Breast epithelium (tissue), 4 donors: ENCODE results near the gene ZAP70. TPM values are rescaled to one million over a fixed set of nuclear protein-coding genes. Genes with fewer than 3 reads are reported as not detected.

Experiments
- DNase-seq, 2 donors: peaks; one replicate each; pipeline ENCODE4 v3.0.0-alpha.2; 2019; ENCODE audit warnings: low spot score in 2 of 2
- H3K27ac ChIP-seq, 2 donors: fragments of 200-600 bp; sonication (generic) in 1 of 2; one replicate each; pipeline ENCODE4 v1.5.1; 2016 to 2019; ENCODE audit warnings: mild to moderate bottlenecking in 1 of 2
- H3K27me3 ChIP-seq, 2 donors: fragments of 200-600 bp; sonication (generic) in 1 of 2; one replicate each; pipeline versions ENCODE4 v1.5.1 to v1.6.0; 2017 to 2019; ENCODE audit warnings: control low read depth in 1 of 2, mild to moderate bottlenecking in 1 of 2
- H3K36me3 ChIP-seq: fragments of 200-600 bp; one replicate; pipeline ENCODE4 v1.5.1; 2019
- H3K4me1 ChIP-seq, 2 donors: fragments of 200-600 bp; sonication (generic); one replicate each; pipeline ENCODE4 v1.5.1; 2016 to 2019; ENCODE audit warnings: control low read depth in 1 of 2
- H3K4me3 ChIP-seq, 3 donors: fragments of 200-600 bp; sonication (generic); 1 replicate in 2 of 3; 2 replicates in 1 of 3; pipeline ENCODE4 v1.5.1; 2016 to 2019; ENCODE audit warnings: mild to moderate bottlenecking in 3 of 3, moderate library complexity in 2 of 3
- H3K9me3 ChIP-seq, 2 donors: fragments of 200-600 bp; sonication (generic) in 1 of 2; one replicate each; pipeline ENCODE4 v1.5.1; 2016 to 2019; ENCODE audit warnings: control low read depth in 1 of 2
- POLR2A ChIP-seq: fragments of 450-650 bp; IDR thresholded peaks from one replicate; pipeline ENCODE4 v1.6.1; 2016; ENCODE audit warnings: antibody characterized with exemption, mild to moderate bottlenecking, moderate library complexity
- POLR2AphosphoS5 ChIP-seq, 3 donors: sonication (generic); formaldehyde crosslinking; IDR thresholded peaks; one replicate each; pipeline ENCODE4 v1.6.1; 2017; ENCODE audit warnings: antibody characterized with exemption in 3 of 3
- intact Hi-C: fragments of 100-400 bp; cut with DNase I; formaldehyde crosslinking; loops from one replicate; pipeline ENCODE4 v1.15.1; 2023; ENCODE audit warnings: low total_unique reads
- total RNA-seq, 3 donors: library from RNA; depleted of rRNA; stranded (reverse); fragments of >200 nt; gene quantifications; one replicate each; pipeline ENCODE4 v1.1.0, GENCODE V29; 2016
- TF ChIP-seq, protein P1 (sequence below), 3 donors: fragments of 450-650 bp; IDR thresholded peaks; one replicate each; pipeline ENCODE4 v1.5.1; 2016 to 2017; ENCODE audit warnings: antibody characterized with exemption in 3 of 3, mild to moderate bottlenecking in 3 of 3, moderate library complexity in 3 of 3

The ZAP70 gene
- total RNA-seq, 3 donors from 2014 or later = 4.0 to 7.3 (median 4.9) TPM

DNA sequence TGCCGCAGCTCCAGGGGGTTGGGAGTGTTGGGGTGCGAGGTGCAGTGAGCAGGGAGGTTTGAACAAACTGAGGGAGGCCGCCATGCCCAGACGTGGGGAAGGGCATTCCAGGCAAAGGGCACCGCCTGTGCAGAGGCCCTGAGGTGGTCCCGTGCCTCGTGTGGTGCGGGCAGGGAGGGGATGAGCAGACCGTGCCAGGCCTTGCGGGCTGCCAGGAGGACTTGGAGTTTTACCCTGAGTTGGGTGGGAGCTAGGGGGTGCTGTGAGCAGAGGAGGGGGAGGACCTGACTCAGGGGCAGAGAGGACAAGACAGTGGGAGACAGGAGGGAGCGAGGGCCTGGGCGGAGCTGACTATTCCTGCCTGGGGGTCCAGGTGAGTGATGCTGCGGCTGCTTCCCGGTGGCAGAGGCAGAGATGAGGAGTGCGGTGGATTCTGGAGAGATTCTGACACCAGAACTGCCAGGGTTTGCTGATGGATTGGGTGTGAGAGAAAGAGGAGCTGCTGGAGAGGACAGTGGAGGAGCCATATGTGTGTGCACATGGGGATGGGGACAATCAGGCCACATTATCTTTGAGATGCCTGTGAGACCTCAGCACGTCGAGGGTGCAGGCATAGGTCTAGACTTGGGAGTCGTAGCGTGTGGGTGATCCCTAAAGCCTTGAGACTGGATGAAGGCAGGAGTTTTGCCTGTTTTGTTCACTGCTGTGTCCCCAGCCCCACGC, 23.4 kb downstream of the ZAP70 start:
- TF ChIP-seq, protein P1, sequence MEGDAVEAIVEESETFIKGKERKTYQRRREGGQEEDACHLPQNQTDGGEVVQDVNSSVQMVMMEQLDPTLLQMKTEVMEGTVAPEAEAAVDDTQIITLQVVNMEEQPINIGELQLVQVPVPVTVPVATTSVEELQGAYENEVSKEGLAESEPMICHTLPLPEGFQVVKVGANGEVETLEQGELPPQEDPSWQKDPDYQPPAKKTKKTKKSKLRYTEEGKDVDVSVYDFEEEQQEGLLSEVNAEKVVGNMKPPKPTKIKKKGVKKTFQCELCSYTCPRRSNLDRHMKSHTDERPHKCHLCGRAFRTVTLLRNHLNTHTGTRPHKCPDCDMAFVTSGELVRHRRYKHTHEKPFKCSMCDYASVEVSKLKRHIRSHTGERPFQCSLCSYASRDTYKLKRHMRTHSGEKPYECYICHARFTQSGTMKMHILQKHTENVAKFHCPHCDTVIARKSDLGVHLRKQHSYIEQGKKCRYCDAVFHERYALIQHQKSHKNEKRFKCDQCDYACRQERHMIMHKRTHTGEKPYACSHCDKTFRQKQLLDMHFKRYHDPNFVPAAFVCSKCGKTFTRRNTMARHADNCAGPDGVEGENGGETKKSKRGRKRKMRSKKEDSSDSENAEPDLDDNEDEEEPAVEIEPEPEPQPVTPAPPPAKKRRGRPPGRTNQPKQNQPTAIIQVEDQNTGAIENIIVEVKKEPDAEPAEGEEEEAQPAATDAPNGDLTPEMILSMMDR (IDR thresholded peaks at IDR 0.05) = no peak
- TF ChIP-seq POLR2AphosphoS5 (IDR thresholded peaks at IDR 0.05) = no peak
- TF ChIP-seq POLR2A = no peak
- no peak for DNase-seq
- Histone ChIP-seq H3K9me3 (no peaks in the 10 kb centered on the region), H3K27ac (no peak overlapping the region), H3K4me3 (no peak overlapping the region), H3K27me3 (peaks cover 0 to 8% of the 10 kb centered on the region in 2 donors), H3K4me1 (no peaks in the 10 kb centered on the region), H3K36me3 (no peaks in the 10 kb centered on the region)
- intact Hi-C loops = no loop called here

DNA sequence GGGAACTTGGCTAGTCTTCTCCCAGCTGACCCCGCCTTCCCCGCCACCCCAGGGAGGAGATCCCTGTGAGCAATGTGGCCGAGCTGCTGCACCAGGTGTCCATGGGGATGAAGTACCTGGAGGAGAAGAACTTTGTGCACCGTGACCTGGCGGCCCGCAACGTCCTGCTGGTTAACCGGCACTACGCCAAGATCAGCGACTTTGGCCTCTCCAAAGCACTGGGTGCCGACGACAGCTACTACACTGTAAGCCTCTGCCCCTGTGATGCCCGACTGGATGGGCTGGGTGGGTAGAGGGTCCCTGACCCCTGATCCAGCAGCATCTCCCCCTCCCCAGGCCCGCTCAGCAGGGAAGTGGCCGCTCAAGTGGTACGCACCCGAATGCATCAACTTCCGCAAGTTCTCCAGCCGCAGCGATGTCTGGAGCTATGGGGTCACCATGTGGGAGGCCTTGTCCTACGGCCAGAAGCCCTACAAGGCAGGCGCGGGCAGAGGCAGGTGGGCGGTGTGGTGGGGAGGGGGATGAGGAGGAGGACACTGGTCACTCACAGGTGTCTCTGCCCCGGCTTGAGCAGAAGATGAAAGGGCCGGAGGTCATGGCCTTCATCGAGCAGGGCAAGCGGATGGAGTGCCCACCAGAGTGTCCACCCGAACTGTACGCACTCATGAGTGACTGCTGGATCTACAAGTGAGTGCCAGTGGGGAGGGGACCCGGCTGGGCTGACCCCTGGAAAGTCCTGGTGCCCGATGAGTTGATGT, 24.2 kb downstream of the ZAP70 start:
- Histone ChIP-seq H3K27me3 (peaks cover 0 to 8% of the 10 kb centered on the region in 2 donors), H3K9me3 (no peaks in the 10 kb centered on the region), H3K27ac (no peak overlapping the region), H3K4me3 (no peak overlapping the region), H3K4me1 (no peaks in the 10 kb centered on the region), H3K36me3 (no peaks in the 10 kb centered on the region)
- TF ChIP-seq, protein P1 (IDR thresholded peaks at IDR 0.05) = no peak
- no peak for TF ChIP-seq POLR2A
- intact Hi-C loops = no loop called here
- no peak for DNase-seq

- Histone ChIP-seq H3K27me3 (peaks cover 0 to 8% of the 10 kb centered on the region in 2 donors), H3K27ac (no peak overlapping the region), H3K4me1 (no peaks in the 10 kb centered on the region), H3K36me3 (no peaks in the 10 kb centered on the region), H3K9me3 (no peaks in the 10 kb centered on the region), H3K4me3 (no peak overlapping the region)
- intact Hi-C loops = no loop called here
- no peak for TF ChIP-seq POLR2A
- no peak for DNase-seq
Measured at GRCh38 chr2:97738179-97739019, 25.0 kb downstream of the ZAP70 start.

DNA sequence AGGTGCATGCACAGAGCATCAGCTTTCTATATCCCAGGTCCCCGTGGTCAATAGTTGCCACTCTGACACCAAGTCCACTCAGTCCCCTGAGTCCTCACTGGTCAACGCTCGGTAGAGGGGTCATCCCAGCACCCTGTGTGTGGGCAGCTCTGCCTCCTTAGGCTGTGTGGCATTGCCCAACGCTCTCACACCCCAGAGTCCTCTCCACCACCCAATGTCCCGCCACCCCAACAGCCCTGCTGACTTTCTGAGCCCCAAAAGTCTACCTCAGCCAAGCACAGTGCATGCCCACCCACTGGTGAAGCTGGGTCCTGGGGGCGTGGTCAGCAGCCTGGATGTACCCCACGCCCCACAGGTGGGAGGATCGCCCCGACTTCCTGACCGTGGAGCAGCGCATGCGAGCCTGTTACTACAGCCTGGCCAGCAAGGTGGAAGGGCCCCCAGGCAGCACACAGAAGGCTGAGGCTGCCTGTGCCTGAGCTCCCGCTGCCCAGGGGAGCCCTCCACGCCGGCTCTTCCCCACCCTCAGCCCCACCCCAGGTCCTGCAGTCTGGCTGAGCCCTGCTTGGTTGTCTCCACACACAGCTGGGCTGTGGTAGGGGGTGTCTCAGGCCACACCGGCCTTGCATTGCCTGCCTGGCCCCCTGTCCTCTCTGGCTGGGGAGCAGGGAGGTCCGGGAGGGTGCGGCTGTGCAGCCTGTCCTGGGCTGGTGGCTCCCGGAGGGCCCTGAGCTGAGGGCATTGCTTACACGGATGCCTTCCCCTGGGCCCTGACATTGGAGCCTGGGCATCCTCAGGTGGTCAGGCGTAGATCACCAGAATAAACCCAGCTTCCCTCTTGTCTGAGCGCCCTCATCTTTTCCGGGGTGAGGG, 25.9 kb downstream of the ZAP70 start:
- no peak overlapping the region for H3K27ac ChIP-seq
- no peaks in the 10 kb centered on the region for H3K36me3 ChIP-seq
- no peak for DNase-seq
- H3K27me3 ChIP-seq = peaks cover 0 to 8% of the 10 kb centered on the region in 2 donors
- no peak overlapping the region for H3K4me3 ChIP-seq
- no peaks in the 10 kb centered on the region for H3K9me3 ChIP-seq
- intact Hi-C loops = no loop called here
- TF ChIP-seq POLR2AphosphoS5 (IDR thresholded peaks at IDR 0.05) = no peak
- TF ChIP-seq POLR2A = no peak
- TF ChIP-seq, protein P1 (IDR thresholded peaks at IDR 0.05) = no peak
- H3K4me1 ChIP-seq = no peaks in the 10 kb centered on the region

DNA sequence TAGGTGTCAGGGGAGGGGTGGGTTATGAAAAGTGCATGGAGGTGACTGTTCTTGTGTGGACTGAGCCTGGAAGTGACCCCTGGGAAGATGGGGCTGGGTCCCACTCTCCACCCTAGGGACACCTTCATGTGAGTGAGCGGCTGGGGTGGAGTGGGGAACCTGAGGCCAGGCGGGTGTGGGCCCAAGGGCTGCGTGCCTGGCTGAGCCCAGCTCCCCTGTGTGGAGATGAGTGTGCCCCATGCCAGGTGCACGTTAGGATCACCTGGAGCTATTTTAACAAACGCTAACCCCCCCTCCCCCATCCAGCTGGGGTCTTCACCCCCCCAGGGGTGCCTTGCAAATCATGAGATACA, 26.5 kb downstream of the ZAP70 start:
- DNase-seq = no peak
- peaks cover 0 to 8% of the 10 kb centered on the region in 2 donors for H3K27me3 ChIP-seq
- H3K9me3 ChIP-seq = no peaks in the 10 kb centered on the region
- H3K36me3 ChIP-seq = no peaks in the 10 kb centered on the region
- H3K27ac ChIP-seq = no peak overlapping the region
- no peaks in the 10 kb centered on the region for H3K4me1 ChIP-seq
- intact Hi-C loops = no loop called here
- TF ChIP-seq, protein P1 (IDR thresholded peaks at IDR 0.05) = no peak
- TF ChIP-seq POLR2A (no peak), POLR2AphosphoS5 (IDR thresholded peaks at IDR 0.05) (no peak)
- no peak overlapping the region for H3K4me3 ChIP-seq
